Peyer's patch (tissue), 4 donors: Measurements from ENCODE around the gene ARHGEF1.

Experiments used
- POLR2A ChIP-seq, 2 donors: fragments of 450-650 bp; IDR thresholded peaks; one replicate each; pipeline ENCODE4 v1.5.1; 2017; ENCODE audit warnings: antibody characterized with exemption in 2 of 2, mild to moderate bottlenecking in 2 of 2, moderate library complexity in 2 of 2
- TF ChIP-seq, protein P1 (sequence below), 6 experiments: fragments of 450-650 bp in 4 of 6; fragments of 200-600 bp in 2 of 6; sonication (generic) in 1 of 6; IDR thresholded peaks; one replicate each; pipeline ENCODE4 v1.5.1; 2017 to 2019; ENCODE audit warnings: antibody characterized with exemption in 6 of 6, mild to moderate bottlenecking in 3 of 6, moderate library complexity in 1 of 6

DNA sequence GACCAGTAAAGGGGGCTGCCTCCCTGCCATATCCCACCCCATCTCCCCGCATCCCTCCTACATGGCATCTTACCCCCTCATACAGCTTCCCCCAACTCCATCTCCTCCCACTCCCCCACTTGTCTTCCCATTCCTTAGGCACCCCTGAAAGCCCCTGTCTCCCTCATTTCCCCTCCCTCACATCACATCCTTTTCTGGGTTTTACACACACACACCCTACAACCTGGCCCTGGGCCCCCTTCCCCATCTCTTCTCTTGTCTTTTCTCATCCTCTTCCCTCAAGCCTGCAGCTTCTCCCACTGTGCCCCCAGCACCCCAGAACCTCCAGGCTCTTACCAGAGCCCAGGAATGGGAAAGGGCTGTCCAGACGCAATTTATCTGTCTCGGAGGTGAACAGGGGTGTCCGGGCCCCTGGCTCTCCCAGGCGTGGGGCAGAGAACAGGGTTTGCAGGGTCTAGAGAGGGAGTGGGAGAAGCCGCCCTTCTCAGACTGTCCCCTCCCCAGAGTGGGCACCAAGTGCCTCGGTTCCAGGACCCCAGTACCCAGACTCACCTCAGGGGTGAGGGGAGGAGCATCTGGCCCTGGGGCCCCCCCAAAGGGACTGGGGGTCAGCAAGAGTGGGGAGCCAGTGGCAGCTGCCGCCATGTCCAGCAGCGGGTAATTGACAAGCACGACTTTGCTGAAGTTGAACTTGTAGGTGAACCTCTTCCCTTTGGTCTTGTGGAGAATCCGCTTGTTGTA, 25.9 kb downstream of the ARHGEF1 start:
- TF ChIP-seq, protein P1, sequence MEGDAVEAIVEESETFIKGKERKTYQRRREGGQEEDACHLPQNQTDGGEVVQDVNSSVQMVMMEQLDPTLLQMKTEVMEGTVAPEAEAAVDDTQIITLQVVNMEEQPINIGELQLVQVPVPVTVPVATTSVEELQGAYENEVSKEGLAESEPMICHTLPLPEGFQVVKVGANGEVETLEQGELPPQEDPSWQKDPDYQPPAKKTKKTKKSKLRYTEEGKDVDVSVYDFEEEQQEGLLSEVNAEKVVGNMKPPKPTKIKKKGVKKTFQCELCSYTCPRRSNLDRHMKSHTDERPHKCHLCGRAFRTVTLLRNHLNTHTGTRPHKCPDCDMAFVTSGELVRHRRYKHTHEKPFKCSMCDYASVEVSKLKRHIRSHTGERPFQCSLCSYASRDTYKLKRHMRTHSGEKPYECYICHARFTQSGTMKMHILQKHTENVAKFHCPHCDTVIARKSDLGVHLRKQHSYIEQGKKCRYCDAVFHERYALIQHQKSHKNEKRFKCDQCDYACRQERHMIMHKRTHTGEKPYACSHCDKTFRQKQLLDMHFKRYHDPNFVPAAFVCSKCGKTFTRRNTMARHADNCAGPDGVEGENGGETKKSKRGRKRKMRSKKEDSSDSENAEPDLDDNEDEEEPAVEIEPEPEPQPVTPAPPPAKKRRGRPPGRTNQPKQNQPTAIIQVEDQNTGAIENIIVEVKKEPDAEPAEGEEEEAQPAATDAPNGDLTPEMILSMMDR (IDR thresholded peaks at IDR 0.05): no peak
- TF ChIP-seq POLR2A (IDR thresholded peaks at IDR 0.05): no peak
